Osteoblast (primary cell): Measurements from ENCODE around the gene OAS2. TPM values are rescaled to one million over a fixed set of nuclear protein-coding genes. Genes with fewer than 3 reads are reported as not detected.
"Not testable (repeated sequence)": the region's sequence is repeated elsewhere in the genome, so short reads cannot be mapped to it uniquely, and the experiment has no call there.

Source experiments
- DNase-seq: peaks from one replicate; pipeline ENCODE4 v3.0.0; 2011; ENCODE audit warnings: low spot score, mixed read lengths; ENCODE audit not compliant: insufficient read length; ENCODE audit errors: missing footprints
- H2AFZ ChIP-seq: 2 replicates; pipeline ENCODE4 v1.6.0; 2011; ENCODE audit warnings: mild to moderate bottlenecking, low read length
- H3K27ac ChIP-seq: 2 replicates; pipeline ENCODE4 v1.5.1; 2011; ENCODE audit warnings: mild to moderate bottlenecking, low read depth, low read length, moderate library complexity
- H3K27me3 ChIP-seq: 2 replicates; pipeline ENCODE4 v1.6.0; 2012; ENCODE audit warnings: mild to moderate bottlenecking, control low read depth, inconsistent platforms, low read length, moderate library complexity; ENCODE audit not compliant: insufficient read depth
- H3K36me3 ChIP-seq: 2 replicates; pipeline ENCODE4 v1.5.1; 2011; ENCODE audit warnings: mild to moderate bottlenecking, low read length, control low read depth, moderate library complexity; ENCODE audit not compliant: insufficient read depth
- H3K4me1 ChIP-seq: 2 replicates; pipeline ENCODE4 v1.5.1; 2011; ENCODE audit warnings: mild to moderate bottlenecking, low read length, control low read depth, moderate library complexity; ENCODE audit not compliant: insufficient read depth
- H3K4me2 ChIP-seq: 2 replicates; pipeline ENCODE4 v1.6.0; 2011; ENCODE audit warnings: mild to moderate bottlenecking, low read length; ENCODE audit not compliant: insufficient read depth
- H3K4me3 ChIP-seq: fragments of 200-600 bp; sonication (generic); 3 replicates; pipeline ENCODE4 v1.5.1; 2012; ENCODE audit warnings: mild to moderate bottlenecking, low read length, inconsistent platforms; ENCODE audit not compliant: insufficient read depth
- H3K79me2 ChIP-seq: 2 replicates; pipeline ENCODE4 v1.6.0; 2012; ENCODE audit warnings: mild to moderate bottlenecking, low read length, control low read depth, inconsistent platforms; ENCODE audit not compliant: insufficient read depth
- H3K9me3 ChIP-seq: 2 replicates; pipeline ENCODE4 v1.5.1; 2011; ENCODE audit warnings: low read depth, low read length, control low read depth
- H4K20me1 ChIP-seq: 2 replicates; pipeline ENCODE4 v1.6.0; 2012; ENCODE audit warnings: mild to moderate bottlenecking, low read length, control low read depth; ENCODE audit not compliant: insufficient read depth
- CTCF ChIP-seq: IDR thresholded peaks from 2 replicates; pipeline ENCODE4 v1.5.1; 2011; ENCODE audit warnings: mild to moderate bottlenecking, low read depth, low read length, moderate library complexity; ENCODE audit errors: extremely low read depth
- total RNA-seq: library from RNA; depleted of rRNA; stranded (reverse); fragments of >200 nt; gene quantifications from 2 replicates; pipeline ENCODE4 v1.2.3, GENCODE V29; 2012

Gene OAS2
- total RNA-seq, 1 donor, result 18.1 TPM

GRCh38 chr12:112950701-112951100 lies 27.6 kb upstream of the OAS2 start:
- Histone ChIP-seq H2AFZ (no peak overlapping the region), H3K79me2 (no peaks in the 10 kb centered on the region), H3K4me3 (no peak overlapping the region), H3K4me1 (no peaks in the 10 kb centered on the region), H3K27me3 (no peaks in the 10 kb centered on the region), H4K20me1 (no peaks in the 10 kb centered on the region), H3K27ac (no peak overlapping the region), H3K9me3 (no peaks in the 10 kb centered on the region), H3K36me3 (no peaks in the 10 kb centered on the region), H3K4me2 (no peak overlapping the region)
- TF ChIP-seq CTCF, result no peak
- no peak for DNase-seq

GRCh38 chr12:112957125-112957524 lies 21.2 kb upstream of the OAS2 start:
- H2AFZ ChIP-seq, H3K4me1 ChIP-seq, H3K4me3 ChIP-seq, H3K79me2 ChIP-seq, H3K9me3 ChIP-seq, H4K20me1 ChIP-seq, H3K36me3 ChIP-seq, H3K27ac ChIP-seq, DNase-seq, H3K27me3 ChIP-seq, H3K4me2 ChIP-seq: not testable (repeated sequence)

- H3K4me1 ChIP-seq, result no peaks in the 10 kb centered on the region
- no peak overlapping the region for H3K4me3 ChIP-seq
- H3K36me3 ChIP-seq, result no peaks in the 10 kb centered on the region
- no peaks in the 10 kb centered on the region for H3K27me3 ChIP-seq
- H4K20me1 ChIP-seq, result no peaks in the 10 kb centered on the region
- H2AFZ ChIP-seq, result no peak overlapping the region
- no peak for TF ChIP-seq CTCF
- no peak for DNase-seq
- H3K9me3 ChIP-seq, result no peaks in the 10 kb centered on the region
- no peak overlapping the region for H3K4me2 ChIP-seq
- H3K79me2 ChIP-seq, result no peaks in the 10 kb centered on the region
- no peak overlapping the region for H3K27ac ChIP-seq
These were observed 17.2 kb upstream of the OAS2 start for GRCh38 chr12:112961074-112961473.

- no peak overlapping the region for H3K4me2 ChIP-seq
- H3K27ac ChIP-seq, result no peak overlapping the region
These were observed 16.8 kb upstream of the OAS2 start for GRCh38 chr12:112961536-112961935.

More at GRCh38 chr12:112961536-112961935, 16.8 kb upstream of the OAS2 start:
- no peak for DNase-seq
- TF ChIP-seq CTCF, result no peak
- Histone ChIP-seq H3K27me3 (no peaks in the 10 kb centered on the region), H4K20me1 (no peaks in the 10 kb centered on the region), H3K4me3 (no peak overlapping the region), H2AFZ (no peak overlapping the region), H3K9me3 (no peaks in the 10 kb centered on the region), H3K36me3 (no peaks in the 10 kb centered on the region), H3K4me1 (no peaks in the 10 kb centered on the region), H3K79me2 (no peaks in the 10 kb centered on the region)
